Measurements from ENCODE around the gene ST3GAL3.

- TF ChIP-seq CTCF (IDR thresholded peaks at IDR 0.05; ENCODE audit: low read depth, low read length): no peak
- TF ChIP-seq POLR2A (IDR thresholded peaks at IDR 0.05; ENCODE audit: extremely low read depth, insufficient read length): no peak
- no peak for TF ChIP-seq MYC (IDR thresholded peaks at IDR 0.05; ENCODE audit: low read depth, low read length)
- TF ChIP-seq, protein P1, sequence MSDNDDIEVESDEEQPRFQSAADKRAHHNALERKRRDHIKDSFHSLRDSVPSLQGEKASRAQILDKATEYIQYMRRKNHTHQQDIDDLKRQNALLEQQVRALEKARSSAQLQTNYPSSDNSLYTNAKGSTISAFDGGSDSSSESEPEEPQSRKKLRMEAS (IDR thresholded peaks at IDR 0.05; ENCODE audit: low read depth, low read length): no peak
These were observed 270.9 kb downstream of the ST3GAL3 start for GRCh38 chr1:43978264-43978550.

Measured in NB4 (cell line).